Peyer's patch (tissue), 4 donors: ENCODE data around the gene RALGPS1.

Source experiments
- POLR2A ChIP-seq, 2 donors: fragments of 450-650 bp; IDR thresholded peaks; one replicate each; pipeline ENCODE4 v1.5.1; 2017; ENCODE audit warnings: antibody characterized with exemption in 2 of 2, mild to moderate bottlenecking in 2 of 2, moderate library complexity in 2 of 2
- TF ChIP-seq, protein P1 (sequence below), 6 experiments: fragments of 450-650 bp in 4 of 6; fragments of 200-600 bp in 2 of 6; sonication (generic) in 1 of 6; IDR thresholded peaks; one replicate each; pipeline ENCODE4 v1.5.1; 2017 to 2019; ENCODE audit warnings: antibody characterized with exemption in 6 of 6, mild to moderate bottlenecking in 3 of 6, moderate library complexity in 1 of 6

- TF ChIP-seq, protein P1, sequence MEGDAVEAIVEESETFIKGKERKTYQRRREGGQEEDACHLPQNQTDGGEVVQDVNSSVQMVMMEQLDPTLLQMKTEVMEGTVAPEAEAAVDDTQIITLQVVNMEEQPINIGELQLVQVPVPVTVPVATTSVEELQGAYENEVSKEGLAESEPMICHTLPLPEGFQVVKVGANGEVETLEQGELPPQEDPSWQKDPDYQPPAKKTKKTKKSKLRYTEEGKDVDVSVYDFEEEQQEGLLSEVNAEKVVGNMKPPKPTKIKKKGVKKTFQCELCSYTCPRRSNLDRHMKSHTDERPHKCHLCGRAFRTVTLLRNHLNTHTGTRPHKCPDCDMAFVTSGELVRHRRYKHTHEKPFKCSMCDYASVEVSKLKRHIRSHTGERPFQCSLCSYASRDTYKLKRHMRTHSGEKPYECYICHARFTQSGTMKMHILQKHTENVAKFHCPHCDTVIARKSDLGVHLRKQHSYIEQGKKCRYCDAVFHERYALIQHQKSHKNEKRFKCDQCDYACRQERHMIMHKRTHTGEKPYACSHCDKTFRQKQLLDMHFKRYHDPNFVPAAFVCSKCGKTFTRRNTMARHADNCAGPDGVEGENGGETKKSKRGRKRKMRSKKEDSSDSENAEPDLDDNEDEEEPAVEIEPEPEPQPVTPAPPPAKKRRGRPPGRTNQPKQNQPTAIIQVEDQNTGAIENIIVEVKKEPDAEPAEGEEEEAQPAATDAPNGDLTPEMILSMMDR (IDR thresholded peaks at IDR 0.05), result no peak
- TF ChIP-seq POLR2A (IDR thresholded peaks at IDR 0.05), result no peak
These were observed 166.9 kb downstream of the RALGPS1 start for GRCh38 chr9:127081250-127082185.
